ENCODE results near the gene PHAX.

The PHAX gene

GRCh38 chr5:126568206-126568755 is 32.5 kb upstream of the PHAX start:
- ATAC-seq (ENCODE audit: low read depth) (no peak), DNase-seq (ENCODE audit: low spot score) (no peak)
- no peaks in the 10 kb centered on the region for H3K27me3 ChIP-seq (ENCODE audit: insufficient read depth, poor library complexity, severe bottlenecking)
- peaks cover 83% of the 10 kb centered on the region for H3K36me3 ChIP-seq (ENCODE audit: low read depth)
- H3K27ac ChIP-seq (ENCODE audit: poor library complexity, severe bottlenecking), result no peak overlapping the region
- no peak for TF ChIP-seq CTCF (IDR thresholded peaks at IDR 0.05; ENCODE audit: poor library complexity, severe bottlenecking)
- no peaks in the 10 kb centered on the region for H3K9me3 ChIP-seq (ENCODE audit: severe bottlenecking)
- H3K4me1 ChIP-seq (ENCODE audit: insufficient read depth, poor library complexity, severe bottlenecking), result no peaks in the 10 kb centered on the region
- no peak overlapping the region for H3K4me3 ChIP-seq (ENCODE audit: severe bottlenecking)

GRCh38 chr5:126575644-126576043 is 25.1 kb upstream of the PHAX start:
- Histone ChIP-seq H3K27ac (ENCODE audit: poor library complexity, severe bottlenecking) (no peak overlapping the region), H3K9me3 (ENCODE audit: severe bottlenecking) (no peaks in the 10 kb centered on the region), H3K4me1 (ENCODE audit: insufficient read depth, poor library complexity, severe bottlenecking) (no peaks in the 10 kb centered on the region), H3K27me3 (ENCODE audit: insufficient read depth, poor library complexity, severe bottlenecking) (no peaks in the 10 kb centered on the region), H3K36me3 (ENCODE audit: low read depth) (peaks cover 79% of the 10 kb centered on the region), H3K4me3 (ENCODE audit: severe bottlenecking) (no peak overlapping the region)
- DNase-seq (ENCODE audit: low spot score), result no peak
- no peak for TF ChIP-seq CTCF (IDR thresholded peaks at IDR 0.05; ENCODE audit: poor library complexity, severe bottlenecking)
- ATAC-seq (ENCODE audit: low read depth), result no peak

- TF ChIP-seq CTCF (IDR thresholded peaks at IDR 0.05; ENCODE audit: poor library complexity, severe bottlenecking), result no peak
- Histone ChIP-seq H3K27ac (ENCODE audit: poor library complexity, severe bottlenecking) (no peak overlapping the region), H3K36me3 (ENCODE audit: low read depth) (peaks cover 83% of the 10 kb centered on the region), H3K4me1 (ENCODE audit: insufficient read depth, poor library complexity, severe bottlenecking) (no peaks in the 10 kb centered on the region), H3K4me3 (ENCODE audit: severe bottlenecking) (no peak overlapping the region), H3K9me3 (ENCODE audit: severe bottlenecking) (no peaks in the 10 kb centered on the region), H3K27me3 (ENCODE audit: insufficient read depth, poor library complexity, severe bottlenecking) (no peaks in the 10 kb centered on the region)
- ATAC-seq (ENCODE audit: low read depth), result peak; percentile 10; the same call in 1 of the 3 replicates
- no peak for DNase-seq (ENCODE audit: low spot score)
These were observed 23.8 kb upstream of the PHAX start for GRCh38 chr5:126576974-126577373.

- ATAC-seq (ENCODE audit: low read depth) (0 out of 3 replicates have a peak, but pooled peaks have one; percentile 10), DNase-seq (ENCODE audit: low spot score) (no peak)
- no peak overlapping the region for H3K4me3 ChIP-seq (ENCODE audit: severe bottlenecking)
- H3K27me3 ChIP-seq (ENCODE audit: insufficient read depth, poor library complexity, severe bottlenecking), result no peaks in the 10 kb centered on the region
- no peak overlapping the region for H3K27ac ChIP-seq (ENCODE audit: poor library complexity, severe bottlenecking)
- no peak for TF ChIP-seq CTCF (IDR thresholded peaks at IDR 0.05; ENCODE audit: poor library complexity, severe bottlenecking)
- H3K9me3 ChIP-seq (ENCODE audit: severe bottlenecking), result no peaks in the 10 kb centered on the region
- peaks cover 84% of the 10 kb centered on the region for H3K36me3 ChIP-seq (ENCODE audit: low read depth)
- no peaks in the 10 kb centered on the region for H3K4me1 ChIP-seq (ENCODE audit: insufficient read depth, poor library complexity, severe bottlenecking)
These were observed 23.3 kb upstream of the PHAX start for GRCh38 chr5:126577415-126577814.

GRCh38 chr5:126579716-126580115 is 21.0 kb upstream of the PHAX start:
- TF ChIP-seq CTCF (IDR thresholded peaks at IDR 0.05; ENCODE audit: poor library complexity, severe bottlenecking), result no peak
- ATAC-seq (ENCODE audit: low read depth), result no peak
- Histone ChIP-seq H3K27me3 (ENCODE audit: insufficient read depth, poor library complexity, severe bottlenecking) (no peaks in the 10 kb centered on the region), H3K9me3 (ENCODE audit: severe bottlenecking) (no peaks in the 10 kb centered on the region), H3K27ac (ENCODE audit: poor library complexity, severe bottlenecking) (no peak overlapping the region), H3K4me1 (ENCODE audit: insufficient read depth, poor library complexity, severe bottlenecking) (no peaks in the 10 kb centered on the region), H3K4me3 (ENCODE audit: severe bottlenecking) (no peak overlapping the region), H3K36me3 (ENCODE audit: low read depth) (peaks cover 96% of the 10 kb centered on the region)
- no peak for DNase-seq (ENCODE audit: low spot score)
